Activated CD4-positive, alpha-beta T cell treated with anti-CD3 and anti-CD28 coated beads, Interleukin-2, amount 50 U/mL, for 48 hours (primary cell): ENCODE results near the gene NMNAT3.

ENCODE experiments used
- DNase-seq, 2 experiments: peaks; one replicate each; pipeline ENCODE4 v3.0.0-alpha.2; 2020

Gene NMNAT3

GRCh38 chr3:139677388-139678155, at the start of gene NMNAT3:
NMNAT3 (minus strand) TSS chr3:139677972; CDS start chr3:139627724, 50,248 bp downstream.
- DNase-seq: peak; percentile 82 to 84

- no peak for DNase-seq
Observed at GRCh38 chr3:139721370-139721769, 43.6 kb upstream of the NMNAT3 start.

- DNase-seq: no peak
Observed at GRCh38 chr3:139718415-139718814, 40.6 kb upstream of the NMNAT3 start.

GRCh38 chr3:139716908-139717485, 39.2 kb upstream of the NMNAT3 start:
- no peak for DNase-seq

- no peak for DNase-seq
Observed at GRCh38 chr3:139715743-139716360, 38.1 kb upstream of the NMNAT3 start.

- DNase-seq: no peak
Observed at GRCh38 chr3:139715166-139715565, 37.4 kb upstream of the NMNAT3 start.

- DNase-seq: no peak
Observed at GRCh38 chr3:139710212-139710611, 32.4 kb upstream of the NMNAT3 start.

- no peak for DNase-seq
Observed at GRCh38 chr3:139705631-139706030, 27.9 kb upstream of the NMNAT3 start.

- no peak for DNase-seq
Observed at GRCh38 chr3:139696314-139696604, 18.5 kb upstream of the NMNAT3 start.

- no peak for DNase-seq
Observed at GRCh38 chr3:139695426-139696313, 17.9 kb upstream of the NMNAT3 start.

GRCh38 chr3:139695007-139695406, 17.2 kb upstream of the NMNAT3 start:
- no peak for DNase-seq

GRCh38 chr3:139694542-139694941, 16.8 kb upstream of the NMNAT3 start:
- DNase-seq: no peak

- no peak for DNase-seq
Observed at GRCh38 chr3:139691619-139692018, 13.8 kb upstream of the NMNAT3 start.

GRCh38 chr3:139689708-139690228, 12.0 kb upstream of the NMNAT3 start:
- DNase-seq: no peak

GRCh38 chr3:139689122-139689521, 11.3 kb upstream of the NMNAT3 start:
- no peak for DNase-seq

GRCh38 chr3:139687431-139687830, 9.7 kb upstream of the NMNAT3 start:
- no peak for DNase-seq

- DNase-seq: no peak
Observed at GRCh38 chr3:139686624-139687023, 8.9 kb upstream of the NMNAT3 start.

GRCh38 chr3:139686206-139686605, 8.4 kb upstream of the NMNAT3 start:
- no peak for DNase-seq

- no peak for DNase-seq
Observed at GRCh38 chr3:139679220-139679775, 1.5 kb upstream of the NMNAT3 start.

GRCh38 chr3:139676632-139677387, 962 bp downstream of the NMNAT3 start:
- DNase-seq: no peak

GRCh38 chr3:139676108-139676507, 1.7 kb downstream of the NMNAT3 start:
- DNase-seq: no peak

GRCh38 chr3:139675327-139675726, 2.4 kb downstream of the NMNAT3 start:
- no peak for DNase-seq
